GM23338 (cell line): ENCODE data around the gene WASL. TPM values are rescaled to one million over a fixed set of nuclear protein-coding genes. Genes with fewer than 3 reads are reported as not detected.
A peak's percentile ranks its signal among the peaks of the same experiment; 100 is the strongest.

Experiments
- ATAC-seq: fragments of 200-7000 bp; cut with Tn5 transposase; 3 replicates; pipeline ENCODE4 v1.9.1; 2020
- DNase-seq: peaks from one replicate; pipeline ENCODE4 v3.0.0-alpha.2; 2015; ENCODE audit warnings: low spot score
- H2AFZ ChIP-seq: fragments of 200-600 bp; sonication (generic); 2 replicates; pipeline ENCODE4 v1.8.0; 2016; ENCODE audit warnings: antibody characterized with exemption, mild to moderate bottlenecking, moderate library complexity
- H3F3A ChIP-seq: fragments of 200-600 bp; sonication (generic); replicated peaks from 2 replicates; pipeline ENCODE4 v1.8.0; 2017; ENCODE audit warnings: antibody characterized with exemption, mixed run types, low read depth
- H3K27ac ChIP-seq: fragments of 200-600 bp; sonication (generic); 2 replicates; pipeline ENCODE4 v1.6.1; 2016; ENCODE audit warnings: low read depth
- H3K27me3 ChIP-seq: fragments of 200-600 bp; sonication (generic); 2 replicates; pipeline ENCODE4 v1.8.0; 2016; ENCODE audit warnings: mild to moderate bottlenecking, mixed run types, moderate library complexity; ENCODE audit not compliant: insufficient read depth
- H3K36me3 ChIP-seq: fragments of 200-600 bp; sonication (generic); 2 replicates; pipeline ENCODE4 v1.8.0; 2016; ENCODE audit warnings: mild to moderate bottlenecking; ENCODE audit not compliant: insufficient read depth
- H3K4me1 ChIP-seq: fragments of 200-600 bp; sonication (generic); 2 replicates; pipeline ENCODE4 v1.8.0; 2016; ENCODE audit warnings: mild to moderate bottlenecking, moderate library complexity; ENCODE audit not compliant: insufficient read depth
- H3K4me2 ChIP-seq: fragments of 200-600 bp; sonication (generic); 2 replicates; pipeline ENCODE4 v1.7.1; 2017; ENCODE audit warnings: mixed run types
- H3K4me3 ChIP-seq: fragments of 200-600 bp; sonication (generic); 2 replicates; pipeline ENCODE4 v1.6.1; 2016; ENCODE audit warnings: mixed run types
- H3K79me2 ChIP-seq: fragments of 200-600 bp; sonication (generic); replicated peaks from 2 replicates; pipeline ENCODE4 v1.8.0; 2017; ENCODE audit warnings: mild to moderate bottlenecking; ENCODE audit not compliant: insufficient read depth
- H3K9me2 ChIP-seq: fragments of 200-600 bp; sonication (generic); 2 replicates; pipeline ENCODE4 v1.8.0; 2017; ENCODE audit not compliant: insufficient read depth
- H4K20me1 ChIP-seq: fragments of 200-600 bp; sonication (generic); replicated peaks from 2 replicates; pipeline ENCODE4 v1.8.0; 2017; ENCODE audit warnings: mild to moderate bottlenecking; ENCODE audit not compliant: insufficient read depth
- H3K27ac Mint-ChIP-seq: 2 replicates; pipeline ENCODE4 v1.8.0; 2020; ENCODE audit warnings: inconsistent platforms, mild to moderate bottlenecking, moderate library complexity, mixed read lengths
- H3K27me3 Mint-ChIP-seq: 3 replicates; pipeline ENCODE4 v1.8.0; 2022; ENCODE audit warnings: low read depth, mild to moderate bottlenecking, moderate library complexity, mixed read lengths, inconsistent platforms; ENCODE audit not compliant: insufficient read depth, poor library complexity
- H3K36me3 Mint-ChIP-seq: 3 replicates; pipeline ENCODE4 v1.8.0; 2021; ENCODE audit warnings: low read depth, mild to moderate bottlenecking, inconsistent platforms, moderate library complexity, mixed read lengths
- H3K4me1 Mint-ChIP-seq: 3 replicates; pipeline ENCODE4 v1.8.0; 2020; ENCODE audit warnings: mild to moderate bottlenecking, inconsistent platforms, mixed read lengths
- H3K4me3 Mint-ChIP-seq: 3 replicates; pipeline ENCODE4 v1.8.0; 2021; ENCODE audit warnings: moderate library complexity, mild to moderate bottlenecking, inconsistent platforms, mixed read lengths
- H3K9me3 Mint-ChIP-seq: 3 replicates; pipeline ENCODE4 v1.8.0; 2020; ENCODE audit warnings: moderate library complexity, mild to moderate bottlenecking, inconsistent platforms, mixed read lengths
- CREB1 ChIP-seq: fragments of 250-450 bp; sonication (Bioruptor Pico); IDR thresholded peaks from 2 replicates; pipeline ENCODE4 v1.5.0; 2020; ENCODE audit warnings: low read depth, mild to moderate bottlenecking, moderate library complexity
- EZH2 ChIP-seq: fragments of 200-600 bp; sonication (generic); IDR thresholded peaks from one replicate; pipeline ENCODE4 v1.8.0; 2017; ENCODE audit warnings: antibody characterized with exemption, mild to moderate bottlenecking, low read depth; ENCODE audit not compliant: unreplicated experiment
- EZH2phosphoT487 ChIP-seq: fragments of 200-600 bp; sonication (generic); IDR thresholded peaks from one replicate; pipeline ENCODE4 v1.8.1; 2018; ENCODE audit warnings: antibody characterized with exemption; ENCODE audit not compliant: unreplicated experiment
- JUNB ChIP-seq: IDR thresholded peaks from one replicate; pipeline ENCODE4 v1.6.1; 2016; ENCODE audit warnings: antibody characterized with exemption; ENCODE audit not compliant: unreplicated experiment
- NANOG ChIP-seq: IDR thresholded peaks from 2 replicates; pipeline ENCODE4 v1.6.1; 2016; ENCODE audit warnings: antibody characterized with exemption, borderline replicate concordance
- POLR2AphosphoS5 ChIP-seq: IDR thresholded peaks from 2 replicates; pipeline ENCODE4 v1.6.1; 2016; ENCODE audit warnings: antibody characterized with exemption, low read depth
- STAT1 ChIP-seq: IDR thresholded peaks from one replicate; pipeline ENCODE4 v1.6.1; 2016; ENCODE audit warnings: antibody characterized with exemption; ENCODE audit not compliant: unreplicated experiment
- ZNF114 ChIP-seq: fragments of 250-450 bp; sonication (Bioruptor Pico); IDR thresholded peaks from 2 replicates; pipeline ENCODE4 v1.5.0; 2020; ENCODE audit warnings: mild to moderate bottlenecking, moderate library complexity
- ZNF331 ChIP-seq: fragments of 250-450 bp; sonication (Bioruptor Pico); IDR thresholded peaks from 2 replicates; pipeline ENCODE4 v1.5.0; 2020; ENCODE audit warnings: low read depth, mild to moderate bottlenecking, moderate library complexity
- polyA plus RNA-seq: library from polyadenylated mRNA; unstranded; fragments of >200 nt; fragmentation: Nextera tagmentation; extraction: Ambion mirVana; gene quantifications from 2 replicates; pipeline ENCODE4 v1.2.1, GENCODE V29; 2016
- total RNA-seq: library from RNA; depleted of rRNA; stranded (reverse); fragments of >200 nt; shearing (Covaris generic); gene quantifications from 2 replicates; pipeline ENCODE4 v1.2.3, GENCODE V29; 2014
- TF ChIP-seq, protein P1 (sequence below), 2 experiments: fragments of 200-600 bp in 1 of 2; sonication (generic) in 1 of 2; conservative IDR thresholded peaks; 2 replicates each; pipeline versions ENCODE4 v1.5.1 to v1.6.1; 2016 to 2017; ENCODE audit warnings: antibody characterized with exemption in 2 of 2, low read depth in 2 of 2, mild to moderate bottlenecking in 2 of 2, moderate library complexity in 1 of 2
- TF ChIP-seq, protein P2 (sequence below): IDR thresholded peaks from 2 replicates; pipeline ENCODE4 v1.6.1; 2016; ENCODE audit warnings: antibody characterized with exemption

The WASL gene
- total and polyA plus RNA-seq, 2 experiments from 2014 or later = 36.4 to 45.3 TPM

- Mint-ChIP-seq H3K27me3 (no peaks in the 10 kb centered on the region), H3K4me3 (no peak overlapping the region), H3K27ac (no peak overlapping the region), H3K36me3 (peaks cover 6% of the 10 kb centered on the region; the same call in 2 of the 3 replicates), H3K4me1 (peaks cover 3% of the 10 kb centered on the region; the same call in 1 of the 3 replicates), H3K9me3 (peaks cover 10% of the 10 kb centered on the region; the same call in 2 of the 3 replicates)
- DNase-seq (no peak), ATAC-seq (no peak)
- Histone ChIP-seq H3K36me3 (no peaks in the 10 kb centered on the region), H2AFZ (peak overlapping the region; percentile 19; the same call in 1 of the 2 replicates), H4K20me1 (no peaks in the 10 kb centered on the region), H3K4me2 (no peak overlapping the region), H3K27ac (no peak overlapping the region), H3K4me1 (peaks cover 8% of the 10 kb centered on the region; the same call in 1 of the 2 replicates), H3K9me2 (no peaks in the 10 kb centered on the region; the same call in 1 of the 2 replicates), H3K27me3 (no peaks in the 10 kb centered on the region), H3K4me3 (no peak overlapping the region), H3K79me2 (no peaks in the 10 kb centered on the region), H3F3A (no peaks in the 10 kb centered on the region)
- TF ChIP-seq ZNF331 (CRISPR knock-in tag) = no peak
- TF ChIP-seq ZNF114 (CRISPR knock-in tag) = no peak
- no peak for TF ChIP-seq POLR2AphosphoS5
- TF ChIP-seq EZH2 = no peak
- TF ChIP-seq STAT1 = no peak
Measured at GRCh38 chr7:123761729-123762128, 12.9 kb upstream of the WASL start.

GRCh38 chr7:123757095-123757494 is 8.3 kb upstream of the WASL start:
- Histone ChIP-seq H3K9me2 (no peaks in the 10 kb centered on the region; the same call in 1 of the 2 replicates), H3K27ac (no peak overlapping the region), H3F3A (no peaks in the 10 kb centered on the region), H3K4me3 (no peak overlapping the region), H3K4me2 (no peak overlapping the region), H3K4me1 (peaks cover 19% of the 10 kb centered on the region), H4K20me1 (no peaks in the 10 kb centered on the region), H3K36me3 (no peaks in the 10 kb centered on the region), H2AFZ (no peak overlapping the region), H3K27me3 (no peaks in the 10 kb centered on the region), H3K79me2 (no peaks in the 10 kb centered on the region)
- Mint-ChIP-seq H3K27ac (no peak overlapping the region), H3K27me3 (no peaks in the 10 kb centered on the region), H3K4me3 (no peak overlapping the region), H3K4me1 (peaks cover 31% of the 10 kb centered on the region), H3K36me3 (no peaks in the 10 kb centered on the region; the same call in 2 of the 3 replicates), H3K9me3 (no peaks in the 10 kb centered on the region)
- TF ChIP-seq ZNF114 (CRISPR knock-in tag) = no peak
- TF ChIP-seq, protein P1, sequence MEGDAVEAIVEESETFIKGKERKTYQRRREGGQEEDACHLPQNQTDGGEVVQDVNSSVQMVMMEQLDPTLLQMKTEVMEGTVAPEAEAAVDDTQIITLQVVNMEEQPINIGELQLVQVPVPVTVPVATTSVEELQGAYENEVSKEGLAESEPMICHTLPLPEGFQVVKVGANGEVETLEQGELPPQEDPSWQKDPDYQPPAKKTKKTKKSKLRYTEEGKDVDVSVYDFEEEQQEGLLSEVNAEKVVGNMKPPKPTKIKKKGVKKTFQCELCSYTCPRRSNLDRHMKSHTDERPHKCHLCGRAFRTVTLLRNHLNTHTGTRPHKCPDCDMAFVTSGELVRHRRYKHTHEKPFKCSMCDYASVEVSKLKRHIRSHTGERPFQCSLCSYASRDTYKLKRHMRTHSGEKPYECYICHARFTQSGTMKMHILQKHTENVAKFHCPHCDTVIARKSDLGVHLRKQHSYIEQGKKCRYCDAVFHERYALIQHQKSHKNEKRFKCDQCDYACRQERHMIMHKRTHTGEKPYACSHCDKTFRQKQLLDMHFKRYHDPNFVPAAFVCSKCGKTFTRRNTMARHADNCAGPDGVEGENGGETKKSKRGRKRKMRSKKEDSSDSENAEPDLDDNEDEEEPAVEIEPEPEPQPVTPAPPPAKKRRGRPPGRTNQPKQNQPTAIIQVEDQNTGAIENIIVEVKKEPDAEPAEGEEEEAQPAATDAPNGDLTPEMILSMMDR (conservative IDR thresholded peaks at IDR 0.05; ENCODE audit: low read depth in 2 of 2) = no peak
- no peak for TF ChIP-seq POLR2AphosphoS5
- no peak for TF ChIP-seq CREB1 (CRISPR knock-in tag)
- TF ChIP-seq EZH2phosphoT487 = no peak
- no peak for TF ChIP-seq ZNF331 (CRISPR knock-in tag)
- no peak for TF ChIP-seq EZH2
- DNase-seq (no peak), ATAC-seq (no peak)

DNA sequence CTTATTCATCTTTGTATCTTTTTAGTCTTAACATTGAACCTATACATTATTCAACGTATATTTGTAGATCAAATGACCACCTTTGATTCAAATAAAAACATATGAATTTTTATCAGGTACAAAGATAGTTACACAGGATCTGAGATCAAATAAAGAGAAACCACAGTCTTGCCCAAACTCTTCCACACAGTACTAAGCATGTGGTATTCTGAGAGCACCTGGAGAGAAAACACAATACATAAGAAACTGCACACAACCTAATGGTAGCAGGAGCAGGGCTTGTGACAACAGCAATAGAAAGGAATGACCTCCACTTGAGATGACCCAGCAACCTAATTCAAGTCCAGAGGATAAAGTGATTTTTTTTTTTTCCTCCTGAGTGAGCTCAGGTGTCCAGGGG is 6.5 kb upstream of the WASL start:
- Histone ChIP-seq H3K79me2 (peaks cover 15% of the 10 kb centered on the region), H3K4me2 (no peak overlapping the region), H3K4me1 (peaks cover 36% of the 10 kb centered on the region), H3K27me3 (no peaks in the 10 kb centered on the region), H2AFZ (no peak overlapping the region), H3K9me2 (no peaks in the 10 kb centered on the region), H3F3A (no peaks in the 10 kb centered on the region), H4K20me1 (no peaks in the 10 kb centered on the region), H3K27ac (no peak overlapping the region), H3K4me3 (no peak overlapping the region), H3K36me3 (no peaks in the 10 kb centered on the region)
- no peaks in the 10 kb centered on the region for H3K27me3 Mint-ChIP-seq
- peak overlapping the region; percentile 17; the same call in 1 of the 2 replicates for H3K27ac Mint-ChIP-seq
- DNase-seq = no peak
- no peaks in the 10 kb centered on the region for H3K9me3 Mint-ChIP-seq
- H3K36me3 Mint-ChIP-seq = no peaks in the 10 kb centered on the region
- ATAC-seq = no peak
- no peak overlapping the region for H3K4me3 Mint-ChIP-seq
- H3K4me1 Mint-ChIP-seq = peaks cover 42% of the 10 kb centered on the region
- TF ChIP-seq, protein P1 (conservative IDR thresholded peaks at IDR 0.05; ENCODE audit: low read depth in 2 of 2) = no peak
- no peak for TF ChIP-seq JUNB
- TF ChIP-seq, protein P2, sequence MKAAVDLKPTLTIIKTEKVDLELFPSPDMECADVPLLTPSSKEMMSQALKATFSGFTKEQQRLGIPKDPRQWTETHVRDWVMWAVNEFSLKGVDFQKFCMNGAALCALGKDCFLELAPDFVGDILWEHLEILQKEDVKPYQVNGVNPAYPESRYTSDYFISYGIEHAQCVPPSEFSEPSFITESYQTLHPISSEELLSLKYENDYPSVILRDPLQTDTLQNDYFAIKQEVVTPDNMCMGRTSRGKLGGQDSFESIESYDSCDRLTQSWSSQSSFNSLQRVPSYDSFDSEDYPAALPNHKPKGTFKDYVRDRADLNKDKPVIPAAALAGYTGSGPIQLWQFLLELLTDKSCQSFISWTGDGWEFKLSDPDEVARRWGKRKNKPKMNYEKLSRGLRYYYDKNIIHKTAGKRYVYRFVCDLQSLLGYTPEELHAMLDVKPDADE = no peak
- TF ChIP-seq POLR2AphosphoS5 = no peak
- TF ChIP-seq NANOG = no peak
- TF ChIP-seq CREB1 (CRISPR knock-in tag) = no peak
- no peak for TF ChIP-seq EZH2
- no peak for TF ChIP-seq ZNF331 (CRISPR knock-in tag)
- no peak for TF ChIP-seq ZNF114 (CRISPR knock-in tag)
- TF ChIP-seq STAT1 = no peak
- TF ChIP-seq EZH2phosphoT487 = no peak
